RWPE1 (cell line): ENCODE results near the gene PIMREG.

Source experiments
- CTCF ChIA-PET: fragments of 350-600 bp; sonication (Branson Sonifier 250); formaldehyde crosslinking; extraction: SDS; loops from one replicate; lab custom pipeline; 2021; lab: Yijun Ruan, JAX
- POLR2A ChIA-PET: fragments of 400-600 bp; formaldehyde crosslinking; extraction: SDS; loops from one replicate; lab custom pipeline; 2020; ENCODE audit warnings: antibody characterized with exemption; ENCODE audit not compliant: low non-redundant PET; lab: Yijun Ruan, JAX
- DNase-seq: peaks from one replicate; pipeline ENCODE4 v3.0.0; 2012; ENCODE audit warnings: low spot score
- H3K27ac ChIP-seq: fragments of 450-650 bp; 2 replicates; pipeline ENCODE4 v1.5.1; 2017
- CTCF ChIP-seq: fragments of 450-650 bp; conservative IDR thresholded peaks from 2 replicates; pipeline ENCODE4 v1.5.1; 2017; ENCODE audit warnings: low read depth, mild to moderate bottlenecking

The PIMREG gene

GRCh38 chr17:6483507-6483906 is 39.3 kb downstream of the PIMREG start:
- TF ChIP-seq CTCF, result no peak
- H3K27ac ChIP-seq, result peak overlapping the region; percentile 14
- CTCF ChIA-PET, result interaction anchor here (1.4 kb wide), 1 partner anchor 10 kb away, joined by 5 read pairs; no protein-coding TSS in a partner anchor
- POLR2A ChIA-PET, result no interaction called here
- no peak for DNase-seq

GRCh38 chr17:6485646-6486412 is 41.6 kb downstream of the PIMREG start:
- DNase-seq, result no peak
- H3K27ac ChIP-seq, result peak overlapping the region; percentile 50
- ChIA-PET POLR2A (interaction anchor here (0.7 kb wide), 1 partner anchor 1179 kb away, joined by 5 read pairs; no protein-coding TSS in a partner anchor), CTCF (interaction anchor here (0.7 kb wide), 1 partner anchor 356 kb away, joined by 4 read pairs; no protein-coding TSS in a partner anchor)
- TF ChIP-seq CTCF, result no peak

GRCh38 chr17:6487251-6488007 is 43.2 kb downstream of the PIMREG start:
- ChIA-PET CTCF (no interaction called here), POLR2A (no interaction called here)
- DNase-seq, result no peak
- H3K27ac ChIP-seq, result peak overlapping the region; percentile 50
- no peak for TF ChIP-seq CTCF

GRCh38 chr17:6488008-6488539 is 43.8 kb downstream of the PIMREG start:
- POLR2A ChIA-PET, result no interaction called here
- DNase-seq, result no peak
- no peak for TF ChIP-seq CTCF
- peak overlapping the region; percentile 50 for H3K27ac ChIP-seq
- CTCF ChIA-PET, result no interaction called here

GRCh38 chr17:6489016-6489550 is 44.8 kb downstream of the PIMREG start:
- ChIA-PET CTCF (interaction anchor here (0.6 to 0.9 kb wide), 2 partner anchors 16 to 534 kb away, joined by 4 to 5 read pairs; no protein-coding TSS in a partner anchor), POLR2A (no interaction called here)
- DNase-seq, result no peak
- TF ChIP-seq CTCF, result no peak
- peak overlapping the region; percentile 37 for H3K27ac ChIP-seq
